CD4-positive, CD25-positive, alpha-beta regulatory T cell (primary cell): ENCODE measurements around the gene THSD7B. TPM values are rescaled to one million over a fixed set of nuclear protein-coding genes. Genes with fewer than 3 reads are reported as not detected.
"Not testable (repeated sequence)": the region's sequence is repeated elsewhere in the genome, so short reads cannot be mapped to it uniquely, and the experiment has no call there.

Experiments used
- ATAC-seq, 2 donors: fragments of 150-1000 bp; cut with Tn5 transposase; one replicate each; pipeline ENCODE4 v1.10.0; 2021; ENCODE audit warnings: low read depth in 2 of 2, moderate number of reproducible peaks in 2 of 2, moderate library complexity in 1 of 2
- DNase-seq, 3 donors: peaks; one replicate each; pipeline versions ENCODE4 v3.0.0 to v3.0.0-alpha.2; 2012 to 2022; ENCODE audit warnings: mixed read lengths in 1 of 3
- H3K27ac ChIP-seq: one replicate; pipeline ENCODE4 v1.7.0; 2013; ENCODE audit warnings: mild to moderate bottlenecking, low read length; ENCODE audit not compliant: insufficient read depth, poor library complexity, severe bottlenecking
- H3K27me3 ChIP-seq: one replicate; pipeline ENCODE4 v1.7.0; 2013; ENCODE audit warnings: low read length; ENCODE audit not compliant: control insufficient read depth, insufficient read depth
- H3K36me3 ChIP-seq: one replicate; pipeline ENCODE4 v1.7.0; 2013; ENCODE audit warnings: mild to moderate bottlenecking, low read length, moderate library complexity; ENCODE audit not compliant: control insufficient read depth, insufficient read depth
- H3K4me1 ChIP-seq: 2 replicates; pipeline ENCODE4 v1.7.0; 2013; ENCODE audit warnings: mild to moderate bottlenecking, low read length; ENCODE audit not compliant: insufficient read depth, control insufficient read depth, poor library complexity, severe bottlenecking
- H3K4me3 ChIP-seq: one replicate; pipeline ENCODE4 v1.7.0; 2013; ENCODE audit warnings: low read depth, mild to moderate bottlenecking, low read length, moderate library complexity
- H3K9me3 ChIP-seq, 2 experiments: 1 replicate in 1 of 2; 2 replicates in 1 of 2; pipeline ENCODE4 v1.7.0; 2013; ENCODE audit warnings: low read length in 2 of 2, mild to moderate bottlenecking in 1 of 2, moderate library complexity in 1 of 2; ENCODE audit not compliant: control insufficient read depth in 2 of 2
- H3K27ac Mint-ChIP-seq, 3 donors: one replicate each; pipeline ENCODE4 v1.8.0; 2020 to 2022; ENCODE audit warnings: mild to moderate bottlenecking in 3 of 3, mixed read lengths in 3 of 3, moderate library complexity in 2 of 3
- H3K27me3 Mint-ChIP-seq: one replicate; pipeline ENCODE4 v1.8.0; 2022; ENCODE audit warnings: mild to moderate bottlenecking, mixed read lengths
- H3K36me3 Mint-ChIP-seq: one replicate; pipeline ENCODE4 v1.8.0; 2020; ENCODE audit warnings: mixed read lengths
- H3K4me1 Mint-ChIP-seq, 4 donors: one replicate each; pipeline ENCODE4 v1.8.0; 2020 to 2022; ENCODE audit warnings: mixed read lengths in 4 of 4, mild to moderate bottlenecking in 1 of 4
- H3K4me3 Mint-ChIP-seq, 4 donors: one replicate each; pipeline ENCODE4 v1.8.0; 2020 to 2022; ENCODE audit warnings: mild to moderate bottlenecking in 4 of 4, mixed read lengths in 4 of 4, moderate library complexity in 3 of 4
- H3K9me3 Mint-ChIP-seq, 7 donors: one replicate each; pipeline ENCODE4 v1.8.0; 2020 to 2022; ENCODE audit warnings: mixed read lengths in 7 of 7, mild to moderate bottlenecking in 3 of 7, moderate library complexity in 2 of 7
- polyA plus RNA-seq, 4 donors: library from polyadenylated mRNA; unstranded; fragments of 300-500 nt; fragmentation: Illumina TruSeq; gene quantifications; one replicate each; pipeline ENCODE4 v1.2.3, GENCODE V29; 2021
- total RNA-seq: library from RNA; stranded (reverse); gene quantifications from one replicate; pipeline ENCODE4 v1.2.3, GENCODE V29; 2022

THSD7B gene
- total and polyA plus RNA-seq, 5 donors from 2014 or later: not detected

DNA sequence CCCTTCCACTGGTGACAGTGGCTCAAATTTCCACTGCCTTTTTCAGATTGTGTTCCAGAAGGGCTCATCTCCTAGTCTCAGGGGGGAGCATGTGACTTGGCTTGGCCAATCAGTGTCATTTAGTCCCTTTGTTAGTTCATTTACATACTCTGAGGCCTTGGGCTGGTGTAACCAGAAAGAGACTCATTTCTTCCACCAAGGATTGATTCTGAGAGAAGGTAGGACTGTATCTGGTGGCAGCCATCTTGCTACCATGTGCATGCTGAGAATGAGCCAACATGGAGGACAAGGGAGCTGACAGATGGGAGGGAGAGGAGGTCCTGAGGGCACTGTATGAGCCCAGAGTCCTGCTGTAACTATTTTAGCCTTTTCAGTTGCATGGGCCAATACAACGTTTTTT, 191.7 kb downstream of the THSD7B start:
- Histone ChIP-seq H3K27ac (no peak overlapping the region), H3K4me1 (no peaks in the 10 kb centered on the region), H3K36me3 (no peaks in the 10 kb centered on the region), H3K27me3 (no peaks in the 10 kb centered on the region), H3K9me3 (no peaks in the 10 kb centered on the region), H3K4me3 (no peak overlapping the region)
- Mint-ChIP-seq H3K27me3 (no peaks in the 10 kb centered on the region), H3K4me1 (no peaks in the 10 kb centered on the region), H3K36me3 (no peaks in the 10 kb centered on the region), H3K27ac (no peak overlapping the region), H3K4me3 (no peak overlapping the region), H3K9me3 (peaks cover 0 to 5% (median 0%) of the 10 kb centered on the region in 7 donors)
- ATAC-seq: no peak
- DNase-seq: no peak

DNA sequence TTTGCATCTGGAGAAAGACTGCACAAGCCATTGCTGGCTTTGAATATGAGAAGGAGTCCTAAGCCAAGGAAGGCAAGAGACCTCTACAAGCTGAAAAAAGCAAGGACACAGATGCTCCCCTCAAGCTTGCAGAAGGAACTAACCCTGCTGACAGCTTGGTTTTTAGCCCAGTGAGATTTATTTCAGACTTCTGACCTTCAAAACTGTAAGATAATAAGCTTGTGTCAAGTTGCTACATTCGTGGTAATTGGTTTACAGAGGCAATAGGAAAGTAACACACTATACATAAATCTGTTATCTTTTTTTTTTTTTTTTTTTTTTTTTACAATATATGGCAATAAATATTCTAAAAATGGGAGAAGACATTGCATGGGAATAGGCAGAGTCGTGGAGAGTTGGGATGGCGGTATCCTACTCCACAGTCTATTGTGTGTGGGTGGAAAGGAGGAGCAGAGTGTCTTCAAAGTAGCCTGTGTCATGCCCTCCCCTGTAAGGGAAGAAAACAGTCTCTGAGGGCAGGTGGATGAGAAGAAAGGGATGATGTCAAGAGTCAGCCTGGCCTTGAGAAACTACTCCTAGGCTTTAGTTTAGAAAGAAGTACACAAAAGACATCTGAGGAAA, 196.9 kb downstream of the THSD7B start:
- Mint-ChIP-seq H3K27me3 (peaks cover 11% of the 10 kb centered on the region), H3K4me1 (no peaks in the 10 kb centered on the region), H3K27ac (no peak overlapping the region), H3K36me3 (no peaks in the 10 kb centered on the region), H3K4me3 (no peak overlapping the region), H3K9me3 (peaks cover 0 to 5% (median 1%) of the 10 kb centered on the region in 7 donors)
- DNase-seq: no peak
- Histone ChIP-seq H3K27ac (no peak overlapping the region), H3K27me3 (no peaks in the 10 kb centered on the region), H3K4me3 (no peak overlapping the region), H3K4me1 (no peaks in the 10 kb centered on the region), H3K36me3 (no peaks in the 10 kb centered on the region), H3K9me3 (no peaks in the 10 kb centered on the region)
- no peak for ATAC-seq

DNA sequence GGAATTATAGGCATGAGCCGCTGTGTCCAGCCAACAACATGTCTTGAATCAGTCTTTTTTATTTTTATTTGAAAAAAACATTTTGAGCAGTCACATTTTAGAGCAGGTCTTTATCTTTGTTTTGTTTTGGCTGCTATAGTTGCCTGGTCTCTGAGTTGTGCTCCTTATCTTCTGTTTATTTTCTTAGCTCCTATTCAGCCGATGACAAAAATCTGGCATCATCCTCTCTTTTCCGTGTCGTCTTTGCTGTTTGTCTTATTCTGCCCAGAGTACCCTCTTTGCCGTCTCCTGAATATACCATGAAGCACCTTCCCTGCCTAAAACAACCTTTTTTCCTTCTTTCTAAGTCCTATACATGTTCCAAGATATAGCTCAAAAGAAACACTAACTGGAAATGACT, 201.1 kb downstream of the THSD7B start:
- peaks cover 11% of the 10 kb centered on the region for H3K27me3 Mint-ChIP-seq
- Histone ChIP-seq H3K4me3 (no peak overlapping the region), H3K27ac (no peak overlapping the region), H3K27me3 (no peaks in the 10 kb centered on the region), H3K36me3 (no peaks in the 10 kb centered on the region), H3K4me1 (no peaks in the 10 kb centered on the region), H3K9me3 (no peaks in the 10 kb centered on the region)
- DNase-seq (no peak), ATAC-seq (no peak)
- no peaks in the 10 kb centered on the region for H3K4me1 Mint-ChIP-seq
- H3K4me3 Mint-ChIP-seq: peak overlapping the region in 1 of 4 donors; percentile 28
- no peaks in the 10 kb centered on the region for H3K36me3 Mint-ChIP-seq
- no peak overlapping the region for H3K27ac Mint-ChIP-seq
- H3K9me3 Mint-ChIP-seq: peaks cover 0 to 5% (median 1%) of the 10 kb centered on the region in 7 donors

DNA sequence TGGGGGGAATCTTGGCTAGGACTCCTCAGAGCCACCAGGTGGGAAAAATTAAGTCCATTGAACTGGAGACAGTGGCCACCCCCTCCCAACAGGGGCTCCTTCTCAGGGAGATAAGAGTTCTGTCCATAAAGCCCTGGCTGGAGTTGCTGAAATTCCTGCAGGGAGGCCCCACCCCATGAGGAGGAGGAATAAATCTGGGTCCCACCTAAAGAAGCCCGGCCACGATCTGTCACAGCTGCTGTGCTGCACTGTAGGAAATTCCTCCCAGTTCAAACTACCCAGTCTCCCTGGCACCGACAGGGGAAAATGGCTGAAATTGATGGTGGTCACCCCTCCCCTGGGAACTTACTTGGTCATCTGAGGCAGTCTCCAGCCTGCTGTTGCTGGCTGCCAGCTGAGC, 215.0 kb downstream of the THSD7B start:
- ATAC-seq (no peak), DNase-seq (no peak)
- Histone ChIP-seq H3K27ac (no peak overlapping the region), H3K4me3 (no peak overlapping the region), H3K4me1 (no peaks in the 10 kb centered on the region), H3K9me3 (no peaks in the 10 kb centered on the region), H3K36me3 (no peaks in the 10 kb centered on the region), H3K27me3 (no peaks in the 10 kb centered on the region)
- no peak overlapping the region for H3K4me3 Mint-ChIP-seq
- no peak overlapping the region for H3K27ac Mint-ChIP-seq
- H3K27me3 Mint-ChIP-seq: no peaks in the 10 kb centered on the region
- H3K4me1 Mint-ChIP-seq: no peaks in the 10 kb centered on the region
- H3K9me3 Mint-ChIP-seq: peaks cover 0 to 11% (median 3%) of the 10 kb centered on the region in 7 donors
- H3K36me3 Mint-ChIP-seq: no peaks in the 10 kb centered on the region

DNA sequence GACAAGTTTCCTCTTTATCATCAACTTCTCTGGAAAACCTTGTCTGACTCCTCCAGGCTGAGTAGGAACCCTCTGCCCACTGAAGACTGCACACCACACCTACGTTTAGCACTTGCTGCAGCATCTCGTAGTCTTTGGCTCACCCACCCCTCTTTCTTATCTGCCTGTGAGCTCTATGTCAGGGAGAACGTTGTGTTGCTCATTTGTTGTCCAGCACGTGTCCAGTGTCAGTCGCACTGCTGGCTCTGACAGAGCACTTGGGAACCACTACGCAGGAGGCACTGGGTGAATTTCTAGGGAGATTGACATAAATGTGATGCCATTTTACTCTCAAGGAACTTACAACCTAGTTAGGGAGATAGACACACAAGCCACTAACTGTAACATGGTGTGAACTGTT, 216.3 kb downstream of the THSD7B start:
- H3K36me3 ChIP-seq, H3K4me1 Mint-ChIP-seq, H3K4me3 Mint-ChIP-seq, H3K4me3 ChIP-seq, DNase-seq, H3K27ac Mint-ChIP-seq, H3K27ac ChIP-seq, H3K27me3 Mint-ChIP-seq, H3K9me3 ChIP-seq, H3K4me1 ChIP-seq, H3K27me3 ChIP-seq, ATAC-seq, H3K36me3 Mint-ChIP-seq: not testable (repeated sequence)
- H3K9me3 Mint-ChIP-seq: peaks cover 0 to 11% (median 3%) of the 10 kb centered on the region in 7 donors

DNA sequence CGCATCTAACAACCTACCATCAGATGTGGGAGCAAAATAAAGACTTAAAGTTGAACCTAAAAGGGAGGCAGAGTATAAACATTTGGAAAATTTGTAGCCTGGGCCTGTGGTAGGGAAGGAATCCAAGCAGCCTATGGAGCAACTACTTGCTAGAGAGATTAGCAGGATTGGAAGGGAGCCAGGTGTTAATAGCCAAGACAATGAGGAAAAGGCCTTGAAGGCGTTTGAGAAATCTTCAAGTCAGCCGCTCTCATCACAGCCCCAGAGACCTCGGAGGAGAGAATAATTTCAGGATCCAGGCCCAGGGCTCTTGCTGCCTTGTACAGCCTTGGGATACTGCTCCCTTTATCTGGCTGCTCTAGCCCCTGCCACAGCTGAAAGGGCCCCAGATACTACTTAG, 219.7 kb downstream of the THSD7B start:
- Histone ChIP-seq H3K4me1 (no peaks in the 10 kb centered on the region), H3K27ac (no peak overlapping the region), H3K9me3 (no peaks in the 10 kb centered on the region), H3K36me3 (no peaks in the 10 kb centered on the region), H3K27me3 (no peaks in the 10 kb centered on the region), H3K4me3 (no peak overlapping the region)
- no peaks in the 10 kb centered on the region for H3K27me3 Mint-ChIP-seq
- ATAC-seq (no peak), DNase-seq (no peak)
- no peaks in the 10 kb centered on the region for H3K36me3 Mint-ChIP-seq
- no peaks in the 10 kb centered on the region for H3K4me1 Mint-ChIP-seq
- no peak overlapping the region for H3K4me3 Mint-ChIP-seq
- no peak overlapping the region for H3K27ac Mint-ChIP-seq
- peaks cover 0 to 11% (median 3%) of the 10 kb centered on the region in 7 donors for H3K9me3 Mint-ChIP-seq

DNA sequence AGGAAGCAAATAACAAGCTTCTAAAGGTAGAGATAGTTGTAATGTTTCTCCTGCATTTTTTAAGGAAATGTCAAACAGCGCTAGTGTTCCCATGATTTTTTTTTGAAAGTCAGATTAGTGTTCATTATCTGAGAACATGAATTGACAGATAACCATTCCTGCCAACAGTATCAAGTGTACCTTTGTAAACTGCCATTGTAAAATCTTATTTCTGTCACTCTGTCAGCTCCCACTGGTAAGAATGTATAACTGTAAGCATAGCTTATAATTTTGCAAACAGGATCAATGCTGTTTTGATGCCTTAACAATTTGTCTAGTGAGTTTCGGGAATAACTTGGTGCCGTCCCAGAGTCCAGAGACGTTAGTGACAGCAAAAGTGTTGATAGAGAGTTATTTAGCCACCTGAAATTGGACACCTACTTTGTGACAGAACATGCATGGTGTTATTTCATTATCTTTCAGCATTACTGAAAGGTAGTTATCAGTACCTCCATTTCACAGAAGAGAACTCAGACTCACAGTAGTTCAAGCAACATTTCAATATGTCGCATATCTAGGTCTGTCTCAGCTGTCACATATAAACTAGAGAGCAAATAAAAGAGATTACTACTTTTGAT, 221.4 kb downstream of the THSD7B start:
- Histone ChIP-seq H3K27me3 (no peaks in the 10 kb centered on the region), H3K27ac (no peak overlapping the region), H3K4me1 (no peaks in the 10 kb centered on the region), H3K9me3 (no peaks in the 10 kb centered on the region), H3K4me3 (no peak overlapping the region), H3K36me3 (no peaks in the 10 kb centered on the region)
- H3K27ac Mint-ChIP-seq: no peak overlapping the region
- H3K36me3 Mint-ChIP-seq: no peaks in the 10 kb centered on the region
- H3K4me1 Mint-ChIP-seq: no peaks in the 10 kb centered on the region
- ATAC-seq (no peak), DNase-seq (no peak)
- peaks cover 0 to 11% (median 3%) of the 10 kb centered on the region in 7 donors for H3K9me3 Mint-ChIP-seq
- no peaks in the 10 kb centered on the region for H3K27me3 Mint-ChIP-seq
- H3K4me3 Mint-ChIP-seq: no peak overlapping the region

DNA sequence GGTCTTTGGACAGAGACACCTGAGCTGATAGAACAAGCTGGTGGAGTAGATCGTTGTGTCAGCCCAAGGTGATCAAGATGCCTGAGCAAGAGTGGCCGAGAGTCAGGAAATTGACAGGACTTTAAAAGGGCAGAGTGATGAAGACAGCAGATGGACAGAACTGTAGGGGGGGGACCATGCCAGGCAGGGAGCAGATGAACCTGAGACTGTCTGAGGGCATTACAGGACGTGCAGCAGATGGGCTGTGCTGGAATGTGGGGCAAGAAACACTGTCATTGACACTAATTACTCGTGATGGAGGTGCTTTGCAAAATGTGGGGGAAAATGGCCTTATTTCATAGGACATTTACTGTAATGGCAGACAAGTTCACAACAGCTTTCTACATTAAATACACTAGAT, 225.0 kb downstream of the THSD7B start:
- Mint-ChIP-seq H3K4me1 (no peaks in the 10 kb centered on the region), H3K4me3 (no peak overlapping the region), H3K27ac (no peak overlapping the region), H3K27me3 (no peaks in the 10 kb centered on the region), H3K36me3 (no peaks in the 10 kb centered on the region), H3K9me3 (peaks cover 0 to 7% (median 2%) of the 10 kb centered on the region in 7 donors)
- no peak for ATAC-seq
- no peak for DNase-seq
- Histone ChIP-seq H3K4me3 (no peak overlapping the region), H3K27me3 (no peaks in the 10 kb centered on the region), H3K9me3 (no peaks in the 10 kb centered on the region), H3K27ac (no peak overlapping the region), H3K4me1 (no peaks in the 10 kb centered on the region), H3K36me3 (no peaks in the 10 kb centered on the region)
